Stimulated activated effector memory CD8-positive, alpha-beta T cell treated with anti-CD3 and anti-CD28 coated beads, Interleukin-12 subunit alpha, Interleukin-12 subunit beta, amount 100 ng/mL, for 72 hours (primary cell): Measurements from ENCODE around the gene PHKA2.

Experiments used
- ATAC-seq: fragments of 150-1000 bp; cut with Tn5 transposase; 2 replicates; pipeline ENCODE4 v1.10.0; 2021
- DNase-seq, 2 donors: peaks; one replicate each; pipeline ENCODE4 v3.0.0; 2021 to 2022; ENCODE audit warnings: low spot score in 2 of 2
- H3K27ac Mint-ChIP-seq: one replicate; pipeline ENCODE4 v1.8.0; 2022; ENCODE audit warnings: mild to moderate bottlenecking, mixed read lengths
- H3K36me3 Mint-ChIP-seq: one replicate; pipeline ENCODE4 v1.8.0; 2022; ENCODE audit warnings: mild to moderate bottlenecking, mixed read lengths
- H3K4me1 Mint-ChIP-seq: one replicate; pipeline ENCODE4 v1.8.0; 2022; ENCODE audit warnings: mixed read lengths
- H3K4me3 Mint-ChIP-seq: one replicate; pipeline ENCODE4 v1.8.0; 2022; ENCODE audit warnings: mild to moderate bottlenecking, mixed read lengths
- H3K9me3 Mint-ChIP-seq: one replicate; pipeline ENCODE4 v1.8.0; 2022; ENCODE audit warnings: mixed read lengths

Gene PHKA2

DNA sequence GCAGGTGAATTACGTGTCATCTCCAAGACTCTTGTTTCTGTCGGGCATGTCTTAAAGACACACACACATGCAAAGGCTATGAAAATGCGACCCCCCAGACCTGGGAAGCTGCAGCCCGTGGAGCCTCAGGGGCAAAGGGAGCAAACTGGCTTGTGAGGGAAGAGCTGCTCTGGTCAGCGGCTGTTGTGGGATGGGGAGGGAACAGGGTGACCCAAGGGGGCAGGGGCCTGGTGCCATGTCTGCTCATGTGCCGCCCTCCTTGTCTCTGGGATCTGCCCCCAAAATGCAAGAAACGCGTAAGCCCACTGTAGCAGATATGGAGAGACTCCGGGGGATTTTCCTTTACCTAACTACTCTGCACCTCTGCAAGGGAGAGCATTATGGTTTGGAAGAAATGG is 92.4 kb downstream of the PHKA2 start:
- Mint-ChIP-seq H3K27ac (no peak overlapping the region), H3K9me3 (no peaks in the 10 kb centered on the region), H3K4me1 (peaks cover 11% of the 10 kb centered on the region), H3K36me3 (no peaks in the 10 kb centered on the region), H3K4me3 (no peak overlapping the region)
- DNase-seq (no peak), ATAC-seq (no peak)

GRCh38 chrX:18890724-18891547 is 93.0 kb downstream of the PHKA2 start:
- H3K4me3 Mint-ChIP-seq: no peak overlapping the region
- H3K36me3 Mint-ChIP-seq: no peaks in the 10 kb centered on the region
- peaks cover 17% of the 10 kb centered on the region for H3K4me1 Mint-ChIP-seq
- H3K9me3 Mint-ChIP-seq: no peaks in the 10 kb centered on the region
- ATAC-seq (no peak), DNase-seq (no peak)
- H3K27ac Mint-ChIP-seq: no peak overlapping the region

DNA sequence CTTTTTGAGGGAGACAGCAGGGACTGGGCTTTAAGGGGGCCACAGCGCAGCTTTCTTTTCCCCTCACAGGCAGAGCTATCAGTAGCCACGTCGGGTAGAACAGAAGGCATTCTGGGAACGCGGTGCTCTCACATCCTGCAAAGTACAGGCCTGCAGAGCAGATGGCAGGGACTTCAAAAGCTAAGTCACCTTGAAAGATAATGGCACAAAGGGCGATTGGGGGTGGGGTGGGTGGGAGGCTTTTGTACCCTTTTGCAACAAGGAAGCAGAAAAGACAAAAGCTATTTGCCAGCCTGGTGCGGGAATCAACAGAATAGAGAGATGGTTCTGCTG is 93.9 kb downstream of the PHKA2 start:
- Mint-ChIP-seq H3K27ac (no peak overlapping the region), H3K9me3 (no peaks in the 10 kb centered on the region), H3K4me3 (no peak overlapping the region), H3K36me3 (no peaks in the 10 kb centered on the region), H3K4me1 (peaks cover 26% of the 10 kb centered on the region)
- ATAC-seq (no peak), DNase-seq (no peak)

DNA sequence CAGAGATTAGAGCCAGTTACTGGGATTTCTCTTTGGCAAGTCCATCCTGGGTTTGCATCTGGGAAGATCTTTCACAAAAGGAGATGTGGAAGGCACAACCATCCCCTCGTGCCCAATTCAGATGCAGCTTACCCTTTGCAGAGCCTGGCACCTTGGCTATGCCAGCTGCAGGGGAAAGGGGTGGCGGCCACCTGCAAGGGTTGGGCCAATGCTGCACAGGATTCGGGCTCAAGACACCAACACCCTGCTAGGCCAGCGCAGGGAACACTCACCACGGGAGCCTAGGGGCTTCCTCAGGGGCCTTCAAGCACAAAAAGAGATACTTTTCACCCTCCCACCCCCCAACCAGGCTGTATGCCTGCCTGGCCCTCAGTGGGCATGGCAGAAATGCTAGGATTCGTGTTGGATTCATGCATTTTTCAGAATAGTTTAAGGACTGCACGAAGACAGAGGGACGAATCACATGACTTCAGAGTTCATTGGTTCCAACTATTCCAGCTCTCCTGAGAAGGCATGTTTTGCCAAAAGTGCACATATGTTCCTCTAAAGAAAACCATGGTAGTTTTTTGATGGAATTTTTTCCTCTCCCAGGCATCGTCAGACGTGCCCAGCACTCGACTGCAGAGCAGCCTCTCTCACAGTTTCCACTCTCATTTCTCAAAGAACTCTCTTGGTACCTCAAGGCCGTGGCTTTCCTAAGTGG is 94.4 kb downstream of the PHKA2 start:
- peaks cover 26% of the 10 kb centered on the region for H3K4me1 Mint-ChIP-seq
- no peak overlapping the region for H3K27ac Mint-ChIP-seq
- ATAC-seq: no peak
- H3K9me3 Mint-ChIP-seq: no peaks in the 10 kb centered on the region
- no peak overlapping the region for H3K4me3 Mint-ChIP-seq
- no peaks in the 10 kb centered on the region for H3K36me3 Mint-ChIP-seq
- DNase-seq: no peak

GRCh38 chrX:18888281-18888680 is 95.6 kb downstream of the PHKA2 start:
- no peak overlapping the region for H3K27ac Mint-ChIP-seq
- peaks cover 26% of the 10 kb centered on the region for H3K4me1 Mint-ChIP-seq
- ATAC-seq (no peak), DNase-seq (no peak)
- no peak overlapping the region for H3K4me3 Mint-ChIP-seq
- H3K36me3 Mint-ChIP-seq: no peaks in the 10 kb centered on the region
- H3K9me3 Mint-ChIP-seq: no peaks in the 10 kb centered on the region

DNA sequence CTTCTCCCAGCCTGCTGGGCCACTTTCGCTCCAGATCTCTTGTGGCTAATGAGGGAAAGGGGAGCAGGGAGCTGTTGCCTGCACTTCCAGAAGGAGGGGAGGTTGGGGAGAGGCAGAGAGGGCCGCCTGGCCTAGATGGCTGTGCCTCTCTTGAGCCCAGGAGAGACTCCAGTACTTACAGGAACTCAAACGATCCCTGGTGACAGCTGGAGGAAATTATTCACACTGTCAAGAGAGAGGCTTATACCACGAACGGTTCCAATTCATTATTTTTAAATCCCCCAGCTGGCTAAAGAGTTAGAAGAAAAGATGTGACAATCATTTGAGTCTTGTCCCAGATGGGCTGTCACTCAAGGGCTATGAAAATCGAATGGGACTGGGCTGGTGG is 96.1 kb downstream of the PHKA2 start:
- peaks cover 26% of the 10 kb centered on the region for H3K4me1 Mint-ChIP-seq
- H3K4me3 Mint-ChIP-seq: no peak overlapping the region
- no peaks in the 10 kb centered on the region for H3K36me3 Mint-ChIP-seq
- no peaks in the 10 kb centered on the region for H3K9me3 Mint-ChIP-seq
- peak overlapping the region; percentile 97 for H3K27ac Mint-ChIP-seq
- DNase-seq (no peak), ATAC-seq (no peak)

DNA sequence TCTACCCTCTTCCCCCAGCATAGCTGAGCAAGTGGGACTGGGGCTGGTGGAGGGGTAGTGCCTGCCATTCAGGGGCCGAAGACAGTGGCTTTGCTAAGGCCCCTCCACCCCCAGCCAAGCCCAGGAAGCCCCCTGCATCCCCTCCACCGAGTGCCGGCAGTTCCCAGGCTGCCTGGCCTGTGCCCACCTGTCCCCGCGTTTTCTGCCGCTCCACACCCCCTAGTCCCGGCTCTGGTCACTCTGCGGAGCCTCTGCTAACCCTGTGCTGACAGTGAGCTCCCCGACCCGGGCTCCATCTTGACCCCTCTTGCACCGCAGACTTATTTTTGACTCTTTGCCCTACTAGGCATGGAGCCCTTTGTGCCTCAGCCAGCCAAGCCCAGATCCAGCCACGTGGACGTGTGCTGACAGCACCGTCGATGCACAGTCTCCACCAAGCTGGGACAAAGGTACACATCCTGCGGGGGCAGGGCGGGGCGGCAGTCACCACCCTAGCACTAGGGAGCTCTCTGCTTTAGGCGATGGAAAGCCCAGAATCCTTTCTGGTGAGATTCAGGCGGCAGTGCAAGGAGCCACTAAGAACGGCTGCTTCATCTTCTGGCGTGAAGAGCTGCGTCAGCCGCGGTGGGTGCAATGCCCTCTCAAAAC is 96.6 kb downstream of the PHKA2 start:
- DNase-seq (no peak), ATAC-seq (no peak)
- Mint-ChIP-seq H3K4me1 (peaks cover 26% of the 10 kb centered on the region), H3K36me3 (no peaks in the 10 kb centered on the region), H3K4me3 (peak overlapping the region; percentile 87), H3K9me3 (peaks cover 2% of the 10 kb centered on the region), H3K27ac (peak overlapping the region; percentile 97)

DNA sequence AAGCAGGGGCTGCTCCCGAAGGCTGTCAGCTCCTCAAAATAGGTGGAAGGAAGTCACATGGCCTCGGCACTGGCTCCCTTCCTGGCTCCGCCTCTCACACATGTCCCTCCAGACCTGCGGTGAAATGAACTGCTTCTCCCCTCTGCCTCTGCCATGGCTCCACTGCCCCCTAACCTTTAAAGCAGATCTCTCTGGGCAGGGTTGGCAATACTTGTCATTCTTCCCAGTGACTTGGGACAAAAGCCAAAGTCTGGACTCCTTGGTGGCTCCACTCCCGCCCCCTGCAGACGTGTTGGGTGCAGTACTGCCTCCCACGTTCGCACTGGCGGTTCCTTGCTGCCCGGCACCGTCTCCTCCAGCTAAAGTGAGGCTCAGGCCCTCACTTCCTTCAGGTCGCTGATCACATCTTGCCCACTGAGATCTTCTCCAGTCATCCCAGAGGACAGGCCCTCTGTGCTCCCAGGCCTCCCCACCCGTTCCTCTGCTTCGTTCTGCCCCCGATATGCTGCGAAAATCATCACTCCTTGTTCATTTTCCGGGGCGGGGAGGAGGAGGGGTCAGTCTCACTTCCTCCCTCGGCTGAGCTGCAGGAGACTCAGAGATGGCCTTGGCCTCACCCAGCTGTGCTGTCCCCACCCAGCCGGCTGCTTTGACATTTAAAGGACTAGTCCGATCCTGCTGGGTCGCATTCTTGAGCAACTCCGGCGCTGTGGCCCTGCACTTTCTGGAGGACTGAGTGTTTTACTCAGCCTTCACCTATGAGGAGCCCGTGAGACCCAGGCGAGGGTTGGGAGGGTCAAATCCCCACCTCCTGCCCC is 97.4 kb downstream of the PHKA2 start:
- DNase-seq (peak; percentile 19 to 69), ATAC-seq (peak; percentile 86)
- H3K4me1 Mint-ChIP-seq: peaks cover 26% of the 10 kb centered on the region
- H3K9me3 Mint-ChIP-seq: peaks cover 3% of the 10 kb centered on the region
- H3K4me3 Mint-ChIP-seq: peak overlapping the region; percentile 87
- peak overlapping the region; percentile 97 for H3K27ac Mint-ChIP-seq
- H3K36me3 Mint-ChIP-seq: no peaks in the 10 kb centered on the region

- peak; percentile 42 for ATAC-seq
Measured at GRCh38 chrX:18886005-18886343, 97.9 kb downstream of the PHKA2 start.

DNA sequence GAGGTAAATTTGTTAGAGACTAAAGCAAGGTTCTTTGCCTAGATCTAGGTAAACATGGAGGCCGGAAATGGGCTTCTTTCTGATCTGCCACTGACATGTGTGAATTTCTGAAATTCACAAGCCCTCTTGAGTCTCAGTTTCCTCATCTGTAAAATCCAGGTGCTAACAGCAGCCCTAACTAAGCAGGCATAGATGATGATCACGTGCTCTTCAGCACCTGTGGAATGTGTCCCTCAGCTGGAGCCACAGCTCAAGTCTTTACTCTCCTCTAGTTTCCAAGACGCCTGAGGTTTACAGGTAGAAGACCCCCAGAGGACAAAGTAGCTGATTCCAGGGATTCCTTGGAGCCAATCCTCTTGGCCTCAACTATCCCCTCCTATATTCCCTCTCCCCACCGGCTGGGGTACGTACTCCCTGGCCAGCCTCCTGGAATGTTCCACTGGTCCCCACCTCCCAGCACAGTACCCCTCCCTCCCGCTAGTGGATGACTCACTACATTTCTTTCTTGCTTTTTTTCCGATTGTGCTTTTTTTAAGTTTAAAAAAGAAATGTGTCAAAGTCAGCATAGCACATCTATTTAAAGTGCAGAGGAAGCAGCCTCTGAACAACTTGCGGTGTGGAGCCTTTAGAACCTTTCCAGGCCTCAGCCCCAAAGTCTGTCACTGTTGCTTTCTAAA is 98.4 kb downstream of the PHKA2 start:
- peak overlapping the region; percentile 87 for H3K4me3 Mint-ChIP-seq
- ATAC-seq: peak; percentile 45
- DNase-seq: no peak

More at GRCh38 chrX:18886005-18886343, 97.9 kb downstream of the PHKA2 start:
- Mint-ChIP-seq H3K4me1 (peaks cover 26% of the 10 kb centered on the region), H3K36me3 (no peaks in the 10 kb centered on the region), H3K27ac (peak overlapping the region; percentile 97), H3K4me3 (peak overlapping the region; percentile 87), H3K9me3 (peaks cover 3% of the 10 kb centered on the region)
- peak in 1 of 2 donors; percentile 47 for DNase-seq

DNA sequence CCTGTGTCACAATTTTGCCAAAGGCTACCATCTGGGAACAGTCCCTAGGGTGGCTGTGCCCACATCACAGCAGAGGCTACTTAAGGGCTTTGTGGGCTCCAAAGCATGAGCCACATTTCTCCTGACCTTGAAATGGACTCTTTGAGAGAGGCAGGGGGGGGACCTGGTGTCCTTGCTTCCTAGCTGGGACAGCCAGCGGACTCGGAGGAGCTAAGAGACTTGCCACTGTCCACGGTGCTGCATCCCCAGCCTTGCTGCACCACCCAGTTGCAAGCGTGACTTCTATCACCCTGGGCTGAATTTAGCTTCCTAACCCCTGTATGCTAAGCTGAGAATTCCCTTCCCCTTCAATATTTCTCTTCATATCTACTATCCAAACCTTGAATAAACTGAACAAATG is 99.0 kb downstream of the PHKA2 start:
- Mint-ChIP-seq H3K27ac (no peak overlapping the region), H3K4me1 (peaks cover 26% of the 10 kb centered on the region), H3K9me3 (peaks cover 3% of the 10 kb centered on the region), H3K36me3 (no peaks in the 10 kb centered on the region), H3K4me3 (no peak overlapping the region)
- ATAC-seq (no peak), DNase-seq (no peak)

More for the DNA sequence above, 98.4 kb downstream of the PHKA2 start:
- Mint-ChIP-seq H3K4me1 (peaks cover 26% of the 10 kb centered on the region), H3K9me3 (peaks cover 3% of the 10 kb centered on the region), H3K27ac (peak overlapping the region; percentile 97), H3K36me3 (no peaks in the 10 kb centered on the region)

DNA sequence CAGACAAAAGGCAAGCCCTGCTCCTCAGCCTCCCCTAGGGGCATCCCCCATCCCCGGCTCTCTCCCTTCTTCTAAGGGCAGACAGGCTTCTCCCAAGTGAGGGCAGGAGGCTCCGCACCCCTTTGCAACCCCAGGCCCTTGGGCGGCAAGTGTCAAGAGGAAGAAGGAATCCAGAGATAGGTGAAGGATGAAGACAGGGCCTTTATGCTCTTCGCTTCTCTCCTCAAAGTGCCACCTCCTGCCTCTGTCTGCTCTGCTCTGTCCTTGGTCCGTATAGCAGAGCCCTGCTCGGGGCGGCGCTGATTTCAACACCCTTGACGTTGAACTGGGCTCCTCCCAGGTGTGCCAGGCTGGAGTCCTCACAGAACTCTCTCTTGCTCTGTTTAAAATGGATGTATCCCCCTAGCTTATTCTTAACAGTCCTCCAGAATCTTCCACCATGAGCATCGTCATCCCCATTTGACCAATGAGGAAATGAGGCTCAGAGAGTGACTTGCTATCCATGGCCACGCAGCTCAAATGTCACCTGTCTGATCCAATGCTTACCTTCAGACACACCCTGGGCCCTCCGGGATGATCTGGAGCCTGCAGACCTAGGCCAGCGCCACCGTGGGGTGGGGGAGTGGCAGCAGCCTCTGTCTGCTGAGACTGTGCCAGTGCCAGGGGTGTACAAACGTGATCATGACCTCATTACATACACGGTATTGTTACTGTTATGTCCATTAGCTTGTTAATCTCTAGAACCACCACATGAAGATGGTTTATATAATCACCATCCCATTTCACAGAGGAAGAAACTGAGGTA is 99.8 kb downstream of the PHKA2 start:
- Mint-ChIP-seq H3K36me3 (no peaks in the 10 kb centered on the region), H3K4me3 (no peak overlapping the region), H3K9me3 (peaks cover 3% of the 10 kb centered on the region), H3K27ac (no peak overlapping the region), H3K4me1 (peaks cover 26% of the 10 kb centered on the region)
- DNase-seq (no peak), ATAC-seq (no peak)

GRCh38 chrX:18883234-18883960 is 100.5 kb downstream of the PHKA2 start:
- Mint-ChIP-seq H3K27ac (no peak overlapping the region), H3K4me3 (no peak overlapping the region)
- no peak for DNase-seq

More at GRCh38 chrX:18883234-18883960, 100.5 kb downstream of the PHKA2 start:
- Mint-ChIP-seq H3K9me3 (peaks cover 3% of the 10 kb centered on the region), H3K4me1 (peaks cover 26% of the 10 kb centered on the region), H3K36me3 (no peaks in the 10 kb centered on the region)
- no peak for ATAC-seq
